HG02588 (cell line): ENCODE measurements around the gene TMEM175.
"Not testable (repeated sequence)": the region's sequence is repeated elsewhere in the genome, so short reads cannot be mapped to it uniquely, and the experiment has no call there.

Source experiments
- ATAC-seq: cut with Tn5 transposase; IDR thresholded peaks from one replicate; pipeline ENCODE4 v1.9.1; 2021; ENCODE audit warnings: mild to moderate bottlenecking, moderate library complexity; ENCODE audit not compliant: unreplicated experiment

Gene TMEM175

GRCh38 chr4:987624-988513, 55.6 kb downstream of the TMEM175 start:
- no peak for ATAC-seq

- no peak for ATAC-seq
These were observed 56.8 kb downstream of the TMEM175 start for GRCh38 chr4:988726-989721.

GRCh38 chr4:989722-990471, 57.6 kb downstream of the TMEM175 start:
- ATAC-seq: no peak

- ATAC-seq: no peak
These were observed 58.6 kb downstream of the TMEM175 start for GRCh38 chr4:990746-991367.

- no peak for ATAC-seq
These were observed 59.4 kb downstream of the TMEM175 start for GRCh38 chr4:991451-992296.

GRCh38 chr4:992297-993110, 60.2 kb downstream of the TMEM175 start:
- ATAC-seq: no peak

GRCh38 chr4:993111-994029, 61.1 kb downstream of the TMEM175 start, which contains the start of gene SLC26A1:
TSS of gene SLC26A1 (minus strand) at chr4:993404. CDS start at chr4:991703, 1,701 bp downstream.
- ATAC-seq: no peak

- ATAC-seq: no peak
These were observed 63.2 kb downstream of the TMEM175 start for GRCh38 chr4:995311-996026.

- ATAC-seq: no peak
These were observed 64.1 kb downstream of the TMEM175 start for GRCh38 chr4:996030-996996.

GRCh38 chr4:996997-997374, 64.7 kb downstream of the TMEM175 start:
- no peak for ATAC-seq

GRCh38 chr4:997375-998071, 65.3 kb downstream of the TMEM175 start:
- no peak for ATAC-seq

GRCh38 chr4:998096-998691, 65.9 kb downstream of the TMEM175 start:
- ATAC-seq: no peak

GRCh38 chr4:999240-999863, 67.1 kb downstream of the TMEM175 start:
- ATAC-seq: not testable (repeated sequence)

- no peak for ATAC-seq
These were observed 67.7 kb downstream of the TMEM175 start for GRCh38 chr4:999882-1000425.
